Pancreas (tissue), 10 donors: ENCODE results near the gene CLTCL1. TPM values are rescaled to one million over a fixed set of nuclear protein-coding genes. Genes with fewer than 3 reads are reported as not detected.

Experiments used
- ATAC-seq, 4 donors: fragments of 200-7000 bp; cut with Tn5 transposase; one replicate each; pipeline versions ENCODE4 v1.8.0 to v1.9.1; 2020; ENCODE audit warnings: mild to moderate bottlenecking in 4 of 4, moderate library complexity in 4 of 4
- DNase-seq, 6 donors: peaks; one replicate each; pipeline ENCODE4 v3.0.0-alpha.2; 2020
- FAIRE-seq: peaks from 2 replicates; lab custom pipeline; 2012; peaks lifted over from hg19 to GRCh38; lab: Jason Lieb, UNC
- H3K27ac ChIP-seq, 4 donors: fragments of 200-600 bp; sonication (generic); 1 replicate in 3 of 4; 2 replicates in 1 of 4; pipeline versions ENCODE4 v1.5.0 to v1.8.0; 2020
- H3K27me3 ChIP-seq, 4 donors: fragments of 200-600 bp; one replicate each; pipeline ENCODE4 v1.8.0; 2021
- H3K36me3 ChIP-seq, 3 donors: fragments of 200-600 bp; sonication (generic) in 1 of 3; one replicate each; pipeline versions ENCODE4 v1.5.0 to v1.8.0; 2020 to 2021
- H3K4me1 ChIP-seq, 3 donors: fragments of 200-600 bp; one replicate each; pipeline ENCODE4 v1.8.0; 2021
- H3K4me3 ChIP-seq, 4 donors: fragments of 200-600 bp; sonication (generic) in 2 of 4; one replicate each; pipeline versions ENCODE4 v1.5.0 to v1.8.0; 2020 to 2021
- H3K9me3 ChIP-seq, 4 donors: fragments of 200-600 bp; one replicate each; pipeline ENCODE4 v1.8.0; 2021
- CTCF ChIP-seq, 4 donors: fragments of 200-600 bp; sonication (generic) in 3 of 4; IDR thresholded peaks; one replicate each; pipeline versions ENCODE4 v1.5.0 to v1.8.0; 2021; ENCODE audit warnings: antibody characterized with exemption in 4 of 4
- WGBS, 2 donors: extraction: QIAGEN DNeasy Blood & Tissue Kit; methylation state at CpG; one replicate each; pipeline ENCODE4 v1.1.7; 2013; 5-methylcytosine and 5-hydroxymethylcytosine counted together
- intact Hi-C, 3 donors: fragments of 100-400 bp; cut with DNase I; formaldehyde crosslinking; loops; one replicate each; pipeline versions ENCODE4 v1.11.1 to v1.14.2; 2022
- polyA plus RNA-seq, 2 donors: library from polyadenylated mRNA; stranded (reverse); fragments of 200-250 nt; gene quantifications; one replicate each; pipeline ENCODE4 v1.2.3, GENCODE V29; 2013
- total RNA-seq, 6 donors: library from RNA; stranded (reverse); fragmentation: NEBNext Ultra II Directional in 4 of 6; extraction: Animal tissue kit (Norgen Biotek cat#: 25700) in 4 of 6; gene quantifications; one replicate each; pipeline versions ENCODE4 v1.2.1 to v1.2.4, GENCODE V29; 2021 to 2023
- donor health status: healthy with polysubstance abuse.
- donor health status: DM: no; HTN: no; CAD: no; lungs with moderate emphysema.
- donor health status: DM: no; HTN: no; CAD: no.
- donor health status: control.
- donor health status: control.
- donor health status: Bipolar disorder and iron deficiency.
- donor health status: DM: yes; HTN: yes; CAD: no.
- donor health status: DM: no; HTN: no; CAD: no.
- donor health status: DM: no; HTN: no; CAD: no.
- donor health status: DM: yes; HTN: yes; CAD: no.

The CLTCL1 gene
- total and polyA plus RNA-seq, 8 donors, result 1.7 to 6.4 (median 2.2) TPM

GRCh38 chr22:19253143-19253542 lies 38.4 kb downstream of the CLTCL1 start:
- Histone ChIP-seq H3K9me3 (no peaks in the 10 kb centered on the region), H3K36me3 (no peaks in the 10 kb centered on the region), H3K4me3 (no peak overlapping the region), H3K27me3 (no peaks in the 10 kb centered on the region), H3K4me1 (no peaks in the 10 kb centered on the region), H3K27ac (no peak overlapping the region)
- ATAC-seq (no peak), FAIRE-seq (no peak), DNase-seq (no peak)
- intact Hi-C loops, result no loop called here
- TF ChIP-seq CTCF (IDR thresholded peaks at IDR 0.05), result no peak
- 96 to 97% methylated on average over 12 of the region's 12 CpGs for WGBS, 2 donors

DNA sequence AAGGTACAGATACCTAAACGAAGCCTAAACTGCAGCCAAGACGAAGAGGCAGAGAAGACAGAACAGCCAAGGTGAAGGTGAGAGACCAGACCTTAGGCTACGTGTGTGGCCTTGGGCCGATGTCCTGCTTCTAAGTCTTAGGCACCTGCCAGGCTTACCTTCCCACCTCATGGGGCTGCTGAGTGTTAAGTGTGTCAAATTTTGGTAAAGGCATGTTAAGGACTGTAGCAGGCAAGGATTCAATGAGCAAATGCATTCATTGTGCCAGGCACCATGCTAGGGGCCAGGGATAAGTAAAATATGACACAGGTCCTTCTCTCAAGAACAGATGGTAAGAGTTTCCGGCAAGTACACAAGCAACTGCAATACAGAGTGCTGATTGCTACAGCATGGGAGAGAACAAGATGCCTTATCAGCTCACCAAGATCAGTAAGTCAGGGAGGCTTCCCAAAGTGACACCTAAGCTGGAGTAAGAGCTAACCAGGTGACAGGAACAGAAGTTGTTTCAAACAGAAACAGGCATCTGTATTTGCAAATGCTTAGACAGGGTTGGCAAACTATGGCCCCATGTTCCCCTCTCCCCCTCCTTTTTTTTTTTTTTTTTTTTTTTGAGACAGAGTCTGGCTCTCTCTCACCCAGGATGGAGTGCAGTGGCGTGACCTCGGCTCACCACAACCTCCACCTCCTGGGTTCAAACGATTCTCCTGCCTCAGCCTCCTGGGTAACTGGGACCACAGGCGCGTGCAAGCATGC lies 46.7 kb downstream of the CLTCL1 start:
- Histone ChIP-seq H3K36me3 (no peaks in the 10 kb centered on the region), H3K9me3 (no peaks in the 10 kb centered on the region), H3K4me3 (no peak overlapping the region), H3K4me1 (no peaks in the 10 kb centered on the region), H3K27ac (no peak overlapping the region), H3K27me3 (no peaks in the 10 kb centered on the region)
- 80 to 82% methylated on average over 10 of the region's 10 CpGs for WGBS, 2 donors
- TF ChIP-seq CTCF (IDR thresholded peaks at IDR 0.05), result no peak
- ATAC-seq, result no peak
- DNase-seq, result no peak
- no peak for FAIRE-seq
- intact Hi-C loops, result no loop called here

GRCh38 chr22:19242699-19243098 lies 48.8 kb downstream of the CLTCL1 start:
- intact Hi-C loops, result no loop called here
- Histone ChIP-seq H3K36me3 (no peaks in the 10 kb centered on the region), H3K27me3 (no peaks in the 10 kb centered on the region), H3K4me3 (no peak overlapping the region), H3K4me1 (no peaks in the 10 kb centered on the region), H3K27ac (no peak overlapping the region), H3K9me3 (no peaks in the 10 kb centered on the region)
- WGBS, 2 donors, result 81 to 88% methylated on average over 4 of the region's 4 CpGs
- ATAC-seq (no peak), FAIRE-seq (no peak), DNase-seq (no peak)
- TF ChIP-seq CTCF (IDR thresholded peaks at IDR 0.05), result no peak

DNA sequence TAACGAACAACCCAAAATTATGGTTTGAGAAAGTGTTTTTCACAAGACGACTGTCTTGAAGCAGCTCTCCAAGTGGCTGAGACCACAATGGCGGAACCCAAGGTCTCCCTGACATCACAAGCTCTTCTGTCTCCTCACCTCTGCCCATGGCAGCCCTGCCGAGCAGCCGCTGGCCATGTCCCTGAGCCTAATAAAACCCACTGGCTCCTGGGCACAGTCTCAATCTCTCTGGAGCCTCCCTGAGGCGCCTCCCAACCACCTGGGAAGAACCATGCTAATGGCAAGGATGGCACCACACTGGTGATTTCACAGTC lies 50.0 kb downstream of the CLTCL1 start:
- no peaks in the 10 kb centered on the region for H3K4me1 ChIP-seq
- H3K4me3 ChIP-seq, result no peak overlapping the region
- no peak for FAIRE-seq
- ATAC-seq, result no peak
- H3K9me3 ChIP-seq, result no peaks in the 10 kb centered on the region
- WGBS, 2 donors, result 90 to 94% methylated on average over 6 of the region's 6 CpGs
- H3K36me3 ChIP-seq, result no peaks in the 10 kb centered on the region
- intact Hi-C loops, result no loop called here
- H3K27me3 ChIP-seq, result no peaks in the 10 kb centered on the region
- no peak overlapping the region for H3K27ac ChIP-seq
- TF ChIP-seq CTCF (IDR thresholded peaks at IDR 0.05), result no peak
- DNase-seq, result no peak

DNA sequence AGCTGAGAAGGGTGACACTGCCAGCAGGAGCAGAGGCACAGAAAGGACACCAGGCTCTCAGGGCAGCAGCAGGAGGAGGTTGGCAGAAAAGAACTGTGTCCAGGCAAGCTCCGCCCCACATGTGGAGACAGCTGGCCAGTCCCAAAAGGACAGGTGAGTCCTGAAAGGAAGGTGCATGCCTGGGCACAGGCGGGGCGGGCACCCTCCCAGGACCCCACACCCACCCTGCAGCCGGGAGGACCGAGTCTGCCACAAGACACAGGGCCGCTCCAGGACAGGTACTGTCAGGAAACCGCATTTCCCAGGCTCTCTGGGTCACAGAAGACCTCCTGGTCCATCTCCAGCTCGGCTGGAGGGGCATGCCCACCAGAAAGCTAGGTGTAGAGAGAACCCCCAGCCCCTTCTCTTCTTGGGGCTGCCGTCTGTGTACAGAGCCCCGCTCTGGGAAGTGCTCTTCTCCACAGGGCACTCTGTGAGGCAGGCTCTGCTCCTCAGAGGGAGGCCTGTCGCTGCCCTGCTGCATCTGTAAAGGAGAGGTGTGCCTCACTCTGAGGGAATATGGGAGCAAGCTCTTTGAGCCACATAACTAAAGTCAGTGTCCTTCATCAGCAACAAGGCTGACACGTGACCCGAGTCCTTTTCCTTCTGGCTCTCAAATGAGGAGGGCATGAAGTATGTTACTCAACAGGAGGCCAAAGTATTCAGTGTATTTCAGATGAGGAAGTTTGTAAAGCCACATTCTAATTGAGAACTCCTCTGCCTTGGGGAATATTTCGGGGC lies 50.5 kb downstream of the CLTCL1 start:
- Histone ChIP-seq H3K27me3 (no peaks in the 10 kb centered on the region), H3K27ac (no peak overlapping the region), H3K4me3 (no peak overlapping the region), H3K4me1 (no peaks in the 10 kb centered on the region), H3K36me3 (no peaks in the 10 kb centered on the region), H3K9me3 (no peaks in the 10 kb centered on the region)
- FAIRE-seq (no peak), ATAC-seq (no peak), DNase-seq (no peak)
- intact Hi-C loops, result no loop called here
- TF ChIP-seq CTCF (IDR thresholded peaks at IDR 0.05), result no peak
- WGBS, 2 donors, result 88 to 92% methylated on average over 13 to 14 of the region's 14 CpGs
